GM23248 (cell line): ENCODE data around the gene ADAMTS10. TPM values are rescaled to one million over a fixed set of nuclear protein-coding genes. Genes with fewer than 3 reads are reported as not detected.

Experiments used
- DNase-seq: peaks from one replicate; pipeline ENCODE4 v3.0.0-alpha.2; 2015
- H2AFZ ChIP-seq: fragments of 200-600 bp; sonication (generic); 2 replicates; pipeline ENCODE4 v1.6.1; 2016; ENCODE audit warnings: antibody characterized with exemption
- H3F3A ChIP-seq: fragments of 200-600 bp; sonication (generic); 2 replicates; pipeline ENCODE4 v1.6.1; 2016; ENCODE audit warnings: mild to moderate bottlenecking, antibody characterized with exemption, mixed run types; ENCODE audit not compliant: insufficient read depth
- H3K27ac ChIP-seq: fragments of 200-600 bp; sonication (generic); 2 replicates; pipeline ENCODE4 v1.5.1; 2016; ENCODE audit warnings: mild to moderate bottlenecking
- H3K27me3 ChIP-seq: fragments of 200-600 bp; sonication (generic); replicated peaks from 2 replicates; pipeline ENCODE4 v1.6.1; 2016; ENCODE audit warnings: mild to moderate bottlenecking; ENCODE audit not compliant: insufficient read depth
- H3K36me3 ChIP-seq: fragments of 200-600 bp; sonication (generic); 2 replicates; pipeline ENCODE4 v1.6.1; 2016; ENCODE audit warnings: low read depth, mild to moderate bottlenecking
- H3K4me1 ChIP-seq: fragments of 200-600 bp; sonication (generic); 2 replicates; pipeline ENCODE4 v1.6.1; 2016; ENCODE audit warnings: mild to moderate bottlenecking; ENCODE audit not compliant: insufficient read depth
- H3K4me2 ChIP-seq: fragments of 200-600 bp; sonication (generic); one replicate; pipeline ENCODE4 v1.6.1; 2016; ENCODE audit warnings: mild to moderate bottlenecking; ENCODE audit not compliant: unreplicated experiment
- H3K4me3 ChIP-seq: fragments of 200-600 bp; sonication (generic); 2 replicates; pipeline ENCODE4 v1.5.1; 2016; ENCODE audit warnings: mild to moderate bottlenecking
- H3K79me2 ChIP-seq: fragments of 200-600 bp; sonication (generic); 2 replicates; pipeline ENCODE4 v1.6.1; 2016; ENCODE audit warnings: mild to moderate bottlenecking; ENCODE audit not compliant: insufficient read depth
- H3K9ac ChIP-seq: fragments of 200-600 bp; sonication (generic); 2 replicates; pipeline ENCODE4 v1.6.1; 2016; ENCODE audit warnings: mild to moderate bottlenecking
- H3K9me2 ChIP-seq: fragments of 200-600 bp; sonication (generic); 2 replicates; pipeline ENCODE4 v1.6.1; 2016; ENCODE audit warnings: mixed run types, mild to moderate bottlenecking, moderate library complexity; ENCODE audit not compliant: insufficient read depth
- H3K9me3 ChIP-seq: fragments of 200-600 bp; sonication (generic); one replicate; pipeline ENCODE4 v1.6.1; 2017; ENCODE audit warnings: low read depth
- H4K20me1 ChIP-seq: fragments of 200-600 bp; sonication (generic); 2 replicates; pipeline ENCODE4 v1.6.0; 2016; ENCODE audit not compliant: insufficient read depth
- EZH2 ChIP-seq: fragments of 200-600 bp; sonication (generic); IDR thresholded peaks from 2 replicates; pipeline ENCODE4 v1.6.1; 2018; ENCODE audit warnings: antibody characterized with exemption, mild to moderate bottlenecking; ENCODE audit not compliant: insufficient read depth, poor library complexity, severe bottlenecking
- EZH2phosphoT487 ChIP-seq: fragments of 200-600 bp; sonication (generic); IDR thresholded peaks from 2 replicates; pipeline ENCODE4 v1.6.1; 2018; ENCODE audit warnings: antibody characterized with exemption, moderate library complexity, mild to moderate bottlenecking, low read depth; ENCODE audit not compliant: insufficient read depth
- whole genome bisulfite sequencing, 2 experiments: methylation state at CpG; one replicate each; pipeline ENCODE4 v1.1.6; 2015 to 2017; ENCODE audit warnings: low lambda C conversion rate in 2 of 2, low coverage in 1 of 2; ENCODE audit errors: missing lambda C conversion rate in 2 of 2; 5-methylcytosine and 5-hydroxymethylcytosine counted together
- in situ Hi-C: fragments of 300-500 bp; cut with MboI; formaldehyde crosslinking; loops from 2 replicates; pipeline ENCODE4 v1.15.0; 2020
- polyA plus RNA-seq: library from polyadenylated mRNA; unstranded; fragments of >200 nt; fragmentation: Nextera tagmentation; extraction: Ambion mirVana; gene quantifications from 2 replicates; pipeline ENCODE4 v1.2.1, GENCODE V29; 2016
- total RNA-seq: library from RNA; depleted of rRNA; stranded (reverse); fragments of >200 nt; shearing (Covaris generic); gene quantifications from 2 replicates; pipeline ENCODE4 v1.2.3, GENCODE V29; 2014

The ADAMTS10 gene
- total and polyA plus RNA-seq, 2 experiments from 2014 or later: 4.3 to 12.2 TPM

- H3F3A ChIP-seq: 0 out of 2 replicates have a peak, but pooled peaks cover 4% of the 10 kb centered on the region
- peak overlapping the region; percentile 92 for H3K9ac ChIP-seq
- H3K27me3 ChIP-seq: no peaks in the 10 kb centered on the region
- H3K9me2 ChIP-seq: no peaks in the 10 kb centered on the region
- WGBS, 2 experiments: 25 to 41% methylated on average over 3 to 5 of the region's 5 CpGs
- peak overlapping the region; percentile 76 for H3K4me3 ChIP-seq
- peak overlapping the region; percentile 70 for H3K27ac ChIP-seq
- TF ChIP-seq EZH2phosphoT487 (no peak), EZH2 (no peak)
- no peaks in the 10 kb centered on the region for H4K20me1 ChIP-seq
- no peaks in the 10 kb centered on the region for H3K9me3 ChIP-seq
- peak overlapping the region; percentile 99 for H3K4me2 ChIP-seq
- peak overlapping the region; percentile 98 for H2AFZ ChIP-seq
- H3K36me3 ChIP-seq: no peaks in the 10 kb centered on the region; the same call in 1 of the 2 replicates
- DNase-seq: no peak
- H3K4me1 ChIP-seq: peaks cover 16% of the 10 kb centered on the region
- in situ Hi-C loops: no loop called here
- no peaks in the 10 kb centered on the region for H3K79me2 ChIP-seq
Observed at GRCh38 chr19:8608941-8609278, 1.6 kb downstream of the ADAMTS10 start.

GRCh38 chr19:8607386-8607785, 3.1 kb downstream of the ADAMTS10 start:
- WGBS, 2 experiments: 41 to 43% methylated on average over 4 of the region's 4 CpGs
- peak; percentile 82 for DNase-seq
- no peaks in the 10 kb centered on the region for H4K20me1 ChIP-seq

GRCh38 chr19:8605514-8605913, 5.0 kb downstream of the ADAMTS10 start:
- Histone ChIP-seq H3K9me3 (no peaks in the 10 kb centered on the region), H3K9ac (no peak overlapping the region), H3K4me2 (no peak overlapping the region), H3K4me1 (peaks cover 16% of the 10 kb centered on the region), H3K9me2 (no peaks in the 10 kb centered on the region), H3K79me2 (no peaks in the 10 kb centered on the region), H3K4me3 (no peak overlapping the region), H4K20me1 (no peaks in the 10 kb centered on the region), H3K36me3 (no peaks in the 10 kb centered on the region; the same call in 1 of the 2 replicates), H3F3A (0 out of 2 replicates have a peak, but pooled peaks cover 4% of the 10 kb centered on the region), H3K27ac (no peak overlapping the region), H3K27me3 (no peaks in the 10 kb centered on the region), H2AFZ (no peak overlapping the region)
- TF ChIP-seq EZH2phosphoT487: no peak
- DNase-seq: no peak
- in situ Hi-C loops: no loop called here
- 95 to 96% methylated on average over 8 to 17 of the region's 17 CpGs for WGBS, 2 experiments

More at GRCh38 chr19:8607386-8607785, 3.1 kb downstream of the ADAMTS10 start:
- 0 out of 2 replicates have a peak, but pooled peaks cover 4% of the 10 kb centered on the region for H3F3A ChIP-seq
- H3K27ac ChIP-seq: peak overlapping the region; percentile 22; the same call in 1 of the 2 replicates
- peaks cover 16% of the 10 kb centered on the region for H3K4me1 ChIP-seq
- no peak overlapping the region for H2AFZ ChIP-seq
- H3K27me3 ChIP-seq: no peaks in the 10 kb centered on the region
- peak overlapping the region; percentile 39 for H3K4me2 ChIP-seq
- no peaks in the 10 kb centered on the region for H3K9me2 ChIP-seq
- H3K9me3 ChIP-seq: no peaks in the 10 kb centered on the region
- no peaks in the 10 kb centered on the region; the same call in 1 of the 2 replicates for H3K36me3 ChIP-seq
- TF ChIP-seq EZH2 (no peak), EZH2phosphoT487 (no peak)
- no peak overlapping the region for H3K4me3 ChIP-seq
- no peak overlapping the region for H3K9ac ChIP-seq
- H3K79me2 ChIP-seq: no peaks in the 10 kb centered on the region
- in situ Hi-C loops: no loop called here

GRCh38 chr19:8601796-8602195, 8.7 kb downstream of the ADAMTS10 start:
- no peak overlapping the region for H3K27ac ChIP-seq
- H3K9me2 ChIP-seq: no peaks in the 10 kb centered on the region
- no peak overlapping the region for H2AFZ ChIP-seq
- no peaks in the 10 kb centered on the region for H3K27me3 ChIP-seq
- no peaks in the 10 kb centered on the region for H3K79me2 ChIP-seq
- H3K36me3 ChIP-seq: no peaks in the 10 kb centered on the region; the same call in 1 of the 2 replicates
- H3K9ac ChIP-seq: no peak overlapping the region
- 0 out of 2 replicates have a peak, but pooled peaks cover 1% of the 10 kb centered on the region for H3K4me1 ChIP-seq
- no peaks in the 10 kb centered on the region for H3F3A ChIP-seq
- in situ Hi-C loops: no loop called here
- 90 to 93% methylated on average over 5 of the region's 5 CpGs for WGBS, 2 experiments
- no peaks in the 10 kb centered on the region for H4K20me1 ChIP-seq
- H3K4me2 ChIP-seq: no peak overlapping the region
- TF ChIP-seq EZH2: no peak
- TF ChIP-seq EZH2phosphoT487: no peak
- no peaks in the 10 kb centered on the region for H3K9me3 ChIP-seq
- DNase-seq: no peak
- no peak overlapping the region for H3K4me3 ChIP-seq

- H3K4me1 ChIP-seq: no peaks in the 10 kb centered on the region
- in situ Hi-C loops: no loop called here
- WGBS, 2 experiments: 90% methylated on average over 16 of the region's 16 CpGs
- H3K36me3 ChIP-seq: no peaks in the 10 kb centered on the region; the same call in 1 of the 2 replicates
- H3K4me3 ChIP-seq: no peak overlapping the region
- no peak overlapping the region for H2AFZ ChIP-seq
- DNase-seq: no peak
- no peaks in the 10 kb centered on the region for H4K20me1 ChIP-seq
- no peak overlapping the region for H3K9ac ChIP-seq
- no peak overlapping the region for H3K27ac ChIP-seq
- H3F3A ChIP-seq: no peaks in the 10 kb centered on the region
- H3K27me3 ChIP-seq: no peaks in the 10 kb centered on the region
- H3K9me2 ChIP-seq: no peaks in the 10 kb centered on the region
- H3K9me3 ChIP-seq: no peaks in the 10 kb centered on the region
- TF ChIP-seq EZH2phosphoT487: no peak
- no peak for TF ChIP-seq EZH2
- H3K79me2 ChIP-seq: no peaks in the 10 kb centered on the region
- H3K4me2 ChIP-seq: no peak overlapping the region
Observed at GRCh38 chr19:8600816-8601215, 9.7 kb downstream of the ADAMTS10 start.
